Hypothalamus (tissue), 51 donors: Measurements from ENCODE around the gene SHOC2.
A peak's percentile ranks its signal among the peaks of the same experiment; 100 is the strongest.
"Not testable (repeated sequence)": the region's sequence is repeated elsewhere in the genome, so short reads cannot be mapped to it uniquely, and the experiment has no call there.

Experiments used
- DNase-seq, 51 donors: peaks; one replicate each; lab custom pipeline; 2025; lab: John Stamatoyannopoulos, UW

Gene SHOC2

GRCh38 chr10:110900983-110901382 is 18.4 kb upstream of the SHOC2 start:
- no peak for DNase-seq

GRCh38 chr10:110901954-110902819 is 17.2 kb upstream of the SHOC2 start:
- peak in 1 of 51 donors; percentile 37 for DNase-seq

DNA sequence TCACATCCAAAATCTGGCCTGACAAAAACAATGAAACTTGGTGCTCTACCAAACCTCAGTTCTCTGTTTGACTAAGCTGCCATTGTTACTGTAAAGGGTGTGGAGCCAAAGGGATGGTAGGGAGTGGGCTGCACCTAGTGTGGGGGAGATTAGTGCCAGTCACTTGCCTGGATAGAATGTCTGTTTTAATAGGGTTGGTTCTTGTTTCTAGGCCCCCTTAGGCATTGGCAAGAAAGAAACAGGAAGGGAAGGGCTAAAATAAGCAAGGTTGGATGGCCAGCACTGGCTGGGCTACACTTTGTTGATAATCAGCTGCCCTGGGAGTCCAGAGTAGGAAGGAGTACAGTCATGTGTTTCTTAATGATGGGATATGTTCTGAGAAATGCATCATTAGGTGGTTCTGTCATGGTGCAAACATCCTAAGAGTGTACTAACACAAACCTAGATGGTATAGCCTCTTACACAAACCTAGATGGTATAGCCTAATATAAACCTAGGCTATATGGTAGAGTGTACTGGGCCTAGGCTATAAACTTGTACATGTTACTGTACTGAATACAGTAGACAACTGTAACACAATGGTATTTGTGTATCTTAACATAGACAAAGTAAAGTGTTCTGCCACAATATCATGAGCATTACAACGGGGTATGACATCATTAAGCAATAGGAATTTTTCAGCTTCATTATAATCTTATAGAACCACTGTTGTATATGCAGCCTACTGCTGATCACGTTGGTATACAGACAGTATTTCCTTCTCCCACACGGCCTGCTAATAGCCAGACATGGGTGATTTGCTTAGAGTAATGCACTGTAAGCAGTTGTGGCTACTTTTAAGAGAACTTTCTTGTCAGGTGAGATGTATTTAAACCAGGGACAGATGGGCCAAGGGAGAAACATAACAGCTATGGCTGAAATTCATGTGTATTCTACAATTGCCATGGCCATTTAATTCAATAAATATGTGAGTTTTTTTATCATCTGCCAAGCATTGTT is 15.8 kb upstream of the SHOC2 start:
- DNase-seq, result no peak

GRCh38 chr10:110910138-110910537 is 9.3 kb upstream of the SHOC2 start:
- DNase-seq, result no peak

DNA sequence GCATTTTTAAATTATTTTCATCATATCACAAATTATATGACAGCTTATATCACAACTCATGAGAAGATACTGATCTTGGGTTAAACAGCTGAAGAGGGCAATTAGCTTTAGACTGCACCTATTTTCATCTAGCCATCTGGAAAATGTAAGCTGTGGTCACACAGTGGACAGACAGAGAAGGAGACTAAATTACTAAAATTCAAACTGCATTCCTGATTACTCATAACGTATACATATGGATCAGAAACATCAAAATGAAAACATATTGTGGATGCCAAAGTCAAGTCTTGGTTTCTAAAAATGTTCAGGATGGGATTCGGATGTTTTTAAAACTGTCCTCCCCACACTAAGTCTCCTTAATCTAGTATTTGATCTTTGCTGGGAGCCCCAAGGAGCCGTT is 7.0 kb upstream of the SHOC2 start:
- DNase-seq, result no peak

GRCh38 chr10:110914431-110914830 is 5.0 kb upstream of the SHOC2 start:
- no peak for DNase-seq

DNA sequence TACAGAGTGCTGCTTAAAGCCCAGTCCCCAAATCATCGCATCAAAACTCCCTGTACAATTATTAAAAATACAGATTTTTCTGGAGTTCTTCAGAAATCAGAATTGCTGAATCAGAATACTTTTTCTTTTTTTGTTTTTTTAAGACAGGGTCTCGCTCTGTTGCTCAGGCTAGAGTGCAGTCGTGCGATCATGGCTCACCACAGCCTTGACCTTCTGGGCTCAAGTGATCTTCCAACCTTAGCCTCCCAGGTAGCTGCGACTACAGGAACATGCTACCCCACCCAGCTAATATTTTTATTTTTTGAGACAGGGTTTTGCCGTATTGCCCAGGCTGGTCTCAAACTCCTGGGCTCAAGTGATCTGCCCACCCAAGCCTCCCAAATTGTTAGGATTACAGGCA is 4.4 kb upstream of the SHOC2 start:
- no peak for DNase-seq

GRCh38 chr10:110915600-110915999 is 3.8 kb upstream of the SHOC2 start:
- not testable (repeated sequence) for DNase-seq

GRCh38 chr10:110916554-110917346 is 2.7 kb upstream of the SHOC2 start:
- DNase-seq, result no peak

DNA sequence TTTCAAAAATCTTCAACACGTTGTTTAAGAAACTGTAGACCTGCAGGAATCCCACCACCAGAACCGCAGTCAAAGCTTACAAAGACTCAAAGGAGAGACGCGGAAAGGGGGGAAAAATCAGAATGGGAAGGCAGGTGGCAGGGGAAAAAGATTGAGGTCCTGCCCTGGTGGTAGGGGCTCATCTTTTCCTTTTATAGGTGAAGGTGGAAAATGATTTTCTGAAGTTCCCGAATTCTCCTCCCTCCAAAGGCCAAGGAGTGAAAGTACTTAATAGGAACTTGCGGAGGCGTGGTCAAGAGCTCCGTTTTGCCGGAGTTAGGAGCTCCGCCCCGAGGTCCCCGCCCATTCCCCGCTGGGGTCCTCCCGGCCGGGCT is 1.1 kb upstream of the SHOC2 start:
- DNase-seq, result peak in 4 of 51 donors; percentile 67 to 87 (median 74)

GRCh38 chr10:110918643-110919348 is 608 bp upstream of the SHOC2 start, which contains the start of gene BBIP1:
Gene BBIP1, minus strand, starts transcription at chr10:110919180. Its CDS starts 1,023 bp downstream, at chr10:110918157.
- DNase-seq, result peak; percentile 53 to 99 (median 85)

DNA sequence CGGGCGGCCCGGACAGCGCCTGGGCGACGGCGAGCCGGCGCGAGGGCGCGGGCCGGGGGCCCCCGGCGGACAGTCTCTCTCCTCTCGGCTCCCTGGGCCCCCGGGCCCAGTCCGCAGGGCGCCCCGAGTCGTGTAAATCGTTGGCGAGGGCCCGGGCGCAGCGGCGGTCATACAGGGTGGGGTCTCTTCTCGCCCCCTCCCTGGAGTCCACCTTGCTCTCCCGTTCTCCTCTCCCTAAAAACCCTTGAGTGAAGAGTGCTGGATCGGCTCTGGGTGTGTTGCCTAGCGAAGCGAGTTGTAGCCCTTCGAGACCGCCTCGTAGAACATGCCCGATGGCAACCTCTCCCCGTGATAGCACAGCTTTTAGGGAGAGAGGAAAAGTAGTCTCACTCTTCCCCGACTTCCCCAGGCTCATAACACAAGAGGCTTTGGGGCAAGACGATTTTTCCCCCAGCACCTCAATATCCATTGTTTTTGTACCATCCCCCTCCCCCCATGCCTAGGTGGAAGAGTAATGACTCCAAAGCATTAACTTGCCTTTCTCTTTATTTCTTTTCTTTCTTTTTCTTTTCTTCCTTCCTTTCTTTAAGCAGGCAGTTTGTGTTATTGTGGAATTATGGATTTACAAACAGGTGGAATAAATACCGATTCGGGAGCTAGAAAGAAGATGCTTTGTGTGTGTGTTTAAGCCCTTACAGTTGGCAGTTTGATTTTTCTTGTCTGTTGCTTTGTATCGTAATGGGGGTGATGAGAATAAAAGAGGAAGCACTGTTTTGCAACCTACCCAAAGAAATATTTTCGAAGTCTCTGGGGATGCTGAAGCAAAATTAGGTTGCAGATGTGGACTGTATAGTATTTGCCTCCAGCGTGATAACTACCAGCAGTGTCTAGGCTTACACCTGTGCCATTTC is 822 bp downstream of the SHOC2 start:
- DNase-seq, result peak in 29 of 51 donors; percentile 3 to 54 (median 29)

DNA sequence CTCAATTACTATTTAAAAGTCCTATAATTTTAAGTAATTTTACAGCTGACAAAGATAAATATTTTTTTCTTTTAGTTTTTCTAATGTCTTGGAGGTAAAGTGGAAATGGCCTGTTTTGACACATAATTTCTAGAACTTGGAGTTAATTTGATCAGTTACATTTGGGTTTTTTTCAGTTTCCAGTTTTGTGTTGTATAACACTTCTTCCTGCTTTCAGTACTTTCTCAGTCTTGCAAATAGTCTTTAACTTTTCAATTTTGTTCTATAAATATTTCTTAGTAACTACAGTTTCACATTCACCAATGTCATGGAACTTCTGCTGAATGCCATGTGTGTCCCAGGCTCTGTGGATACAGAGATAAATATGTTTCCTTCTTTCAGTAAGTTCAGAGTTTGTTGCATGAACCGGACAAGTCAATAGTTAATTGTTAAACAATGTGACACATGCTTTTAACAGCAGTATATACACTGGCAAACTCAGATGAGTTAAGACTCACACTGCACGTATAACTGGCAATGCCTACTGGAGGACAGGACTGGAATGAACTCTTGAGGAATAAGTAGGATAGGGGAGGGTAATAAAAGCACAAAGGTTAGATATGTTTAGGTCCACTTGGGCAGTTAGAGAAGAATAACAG is 4.6 kb downstream of the SHOC2 start:
- no peak for DNase-seq

DNA sequence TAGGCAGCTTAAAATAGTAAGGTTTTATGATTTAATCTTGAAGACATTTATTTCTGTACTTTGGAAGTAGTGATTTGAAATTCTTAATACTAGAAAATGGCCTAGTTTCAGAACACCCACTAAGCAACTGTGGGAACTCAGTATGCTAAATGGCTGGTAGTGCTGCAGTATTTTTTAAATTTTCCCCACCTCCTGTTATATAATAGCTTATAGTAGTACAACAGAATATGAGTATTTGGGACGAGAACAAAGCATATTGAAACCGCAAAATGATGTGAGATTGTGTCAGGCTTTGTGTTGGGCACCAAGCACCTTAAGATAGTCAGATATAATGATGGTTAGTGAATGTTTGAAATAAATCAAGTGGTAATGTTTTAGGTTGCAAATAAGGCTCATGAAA is 8.1 kb downstream of the SHOC2 start:
- no peak for DNase-seq

DNA sequence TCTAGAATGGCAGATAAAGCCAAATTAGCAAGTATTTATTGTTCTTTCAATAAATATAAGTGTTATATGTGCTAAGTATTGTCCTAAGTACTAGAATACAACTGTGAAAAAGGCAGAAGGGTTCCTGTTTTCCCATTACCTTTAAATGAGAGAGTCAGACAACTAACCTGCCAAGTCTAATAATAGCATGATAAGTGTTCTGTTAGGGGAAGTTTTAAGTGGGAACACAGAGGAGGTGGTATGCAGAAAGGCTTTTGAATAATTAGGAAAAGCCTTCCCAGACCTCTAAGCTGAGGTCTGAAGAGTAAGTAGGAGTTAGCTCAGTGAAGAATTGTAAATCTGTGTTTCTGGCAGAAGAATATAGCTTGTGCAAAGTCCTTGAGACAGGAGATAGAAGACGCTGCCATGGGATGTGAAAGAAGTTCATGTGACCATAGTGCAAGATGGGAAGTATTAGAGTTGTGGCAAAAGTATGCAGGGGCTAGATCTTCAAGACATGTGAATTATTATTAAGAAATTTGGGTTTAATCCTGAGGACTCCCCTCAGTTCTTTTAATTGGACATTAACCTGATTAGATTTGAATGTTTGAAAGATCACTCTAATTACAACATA is 12.5 kb downstream of the SHOC2 start:
- no peak for DNase-seq

DNA sequence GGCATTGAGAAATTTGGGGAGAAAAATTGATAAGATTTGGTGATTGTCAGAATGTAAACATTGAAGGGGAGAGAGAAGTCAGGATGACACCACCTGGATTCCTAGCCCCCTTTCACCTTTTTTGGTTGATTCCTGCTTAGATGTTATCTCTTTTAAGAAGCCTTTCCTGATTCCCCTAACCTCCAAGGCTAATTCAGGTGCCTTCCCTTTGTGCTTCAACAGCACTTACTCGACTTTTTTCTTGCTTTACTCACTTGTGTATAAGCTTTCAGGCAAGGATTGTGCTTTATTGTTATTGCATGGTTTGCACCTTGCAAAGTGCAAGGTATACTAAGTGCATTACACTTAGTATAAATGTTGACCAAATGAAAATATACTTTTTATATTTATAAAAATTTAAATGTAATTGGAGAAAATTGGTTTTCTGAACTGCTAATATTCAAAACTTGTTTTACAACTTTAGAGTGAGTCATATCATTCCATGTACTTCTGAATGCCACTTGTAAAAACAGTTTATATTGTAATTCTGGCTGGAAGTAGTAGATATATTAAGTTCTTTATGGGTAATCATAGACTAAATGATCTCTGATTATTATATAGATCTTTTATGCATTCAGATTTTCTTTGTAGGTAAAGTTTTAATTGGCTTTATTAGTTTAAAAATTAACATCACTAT is 13.2 kb downstream of the SHOC2 start:
- DNase-seq, result no peak

DNA sequence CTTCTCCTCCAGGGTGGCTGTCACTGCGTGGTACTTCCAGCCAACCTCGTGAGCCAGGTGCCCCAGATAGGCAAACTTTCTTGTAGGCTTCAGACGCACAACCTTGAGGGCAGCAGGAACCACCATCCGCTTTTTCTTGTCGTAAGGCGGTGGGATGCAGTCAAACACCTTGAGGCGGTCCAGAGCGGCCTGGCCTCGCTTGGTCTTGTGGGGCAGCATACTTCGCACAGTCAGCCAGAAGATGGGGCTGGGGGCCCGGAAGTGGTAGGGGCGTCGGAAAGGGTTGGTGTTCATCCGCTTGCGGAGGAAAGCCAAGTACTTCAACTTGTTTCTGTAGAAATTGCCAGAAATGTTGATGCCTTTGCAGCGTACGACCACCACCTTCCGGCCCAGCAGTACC is 17.4 kb downstream of the SHOC2 start:
- no peak for DNase-seq
